Thyroid gland (tissue), 4 donors: ENCODE data around the gene LRFN2. TPM values are rescaled to one million over a fixed set of nuclear protein-coding genes. Genes with fewer than 3 reads are reported as not detected.

Experiments
- DNase-seq, 2 donors: peaks; one replicate each; pipeline ENCODE4 v3.0.0-alpha.2; 2019
- H3K27ac ChIP-seq, 3 donors: fragments of 200-600 bp; sonication (generic); 1 replicate in 2 of 3; 2 replicates in 1 of 3; pipeline ENCODE4 v1.5.1; 2016 to 2019; ENCODE audit warnings: mild to moderate bottlenecking in 1 of 3, moderate library complexity in 1 of 3
- H3K27me3 ChIP-seq: fragments of 200-600 bp; sonication (generic); one replicate; pipeline ENCODE4 v1.5.1; 2019
- H3K36me3 ChIP-seq, 2 donors: fragments of 200-600 bp; sonication (generic); one replicate each; pipeline ENCODE4 v1.5.1; 2016 to 2019
- H3K4me1 ChIP-seq, 2 donors: fragments of 200-600 bp; sonication (generic); one replicate each; pipeline ENCODE4 v1.5.1; 2017 to 2019
- H3K4me3 ChIP-seq, 3 donors: fragments of 200-600 bp; sonication (generic); replicated peaks in 1 of 3; 1 replicate in 2 of 3; 2 replicates in 1 of 3; pipeline ENCODE4 v1.5.1; 2016; ENCODE audit warnings: mild to moderate bottlenecking in 1 of 3
- H3K9me3 ChIP-seq: fragments of 200-600 bp; sonication (generic); one replicate; pipeline ENCODE4 v1.5.1; 2017
- POLR2A ChIP-seq, 2 donors: fragments of 450-650 bp; IDR thresholded peaks; one replicate each; pipeline ENCODE4 v1.6.1; 2017; ENCODE audit warnings: antibody characterized with exemption in 2 of 2, mild to moderate bottlenecking in 2 of 2, moderate library complexity in 1 of 2
- WGBS, 2 donors: methylation state at CpG; one replicate each; pipeline ENCODE4 v1.1.5; 2017; 5-methylcytosine and 5-hydroxymethylcytosine counted together
- intact Hi-C: fragments of 100-400 bp; cut with DNase I; formaldehyde crosslinking; loops from one replicate; pipeline ENCODE4 v1.15.1; 2023
- total RNA-seq, 4 donors: library from RNA; depleted of rRNA; stranded (reverse); fragments of >200 nt; gene quantifications; one replicate each; pipeline ENCODE4 v1.2.3, GENCODE V29; 2016
- TF ChIP-seq, protein P1 (sequence below), 6 experiments: fragments of 200-600 bp in 3 of 6; fragments of 450-650 bp in 3 of 6; sonication (generic) in 3 of 6; IDR thresholded peaks; one replicate each; pipeline ENCODE4 v1.5.1; 2016 to 2019; ENCODE audit warnings: antibody characterized with exemption in 6 of 6, mild to moderate bottlenecking in 2 of 6, inconsistent platforms in 1 of 6, moderate library complexity in 1 of 6

Gene LRFN2
- total RNA-seq, 4 donors from 2014 or later: 0.13 TPM; not detected in 3

DNA sequence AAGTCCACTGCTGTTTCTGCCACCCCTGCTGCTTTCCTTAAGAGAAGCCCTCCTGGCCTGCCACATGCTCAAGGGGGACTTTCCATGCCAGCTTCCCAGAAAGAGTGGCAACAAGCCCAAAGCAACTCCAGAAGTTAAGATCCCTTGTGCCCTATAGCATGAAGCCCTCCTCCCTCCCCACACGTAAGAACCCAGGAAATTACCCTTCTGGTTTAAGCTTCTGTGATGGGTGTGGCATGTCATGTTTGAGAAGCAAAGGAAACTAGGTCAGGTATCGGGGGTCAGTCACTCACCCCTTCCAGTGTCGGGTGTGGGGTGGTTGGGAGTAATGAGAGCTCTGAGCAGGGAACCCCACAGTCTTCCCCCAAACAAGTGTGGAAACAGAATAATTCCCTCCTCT, 196.1 kb downstream of the LRFN2 start:
- DNase-seq: no peak
- WGBS, 2 donors: 69 to 71% methylated on average over 3 of the region's 3 CpGs
- no peaks in the 10 kb centered on the region for H3K36me3 ChIP-seq
- intact Hi-C loops: no loop called here
- no peaks in the 10 kb centered on the region for H3K27me3 ChIP-seq
- H3K9me3 ChIP-seq: no peaks in the 10 kb centered on the region
- no peaks in the 10 kb centered on the region for H3K4me1 ChIP-seq
- no peak overlapping the region for H3K4me3 ChIP-seq
- TF ChIP-seq, protein P1, sequence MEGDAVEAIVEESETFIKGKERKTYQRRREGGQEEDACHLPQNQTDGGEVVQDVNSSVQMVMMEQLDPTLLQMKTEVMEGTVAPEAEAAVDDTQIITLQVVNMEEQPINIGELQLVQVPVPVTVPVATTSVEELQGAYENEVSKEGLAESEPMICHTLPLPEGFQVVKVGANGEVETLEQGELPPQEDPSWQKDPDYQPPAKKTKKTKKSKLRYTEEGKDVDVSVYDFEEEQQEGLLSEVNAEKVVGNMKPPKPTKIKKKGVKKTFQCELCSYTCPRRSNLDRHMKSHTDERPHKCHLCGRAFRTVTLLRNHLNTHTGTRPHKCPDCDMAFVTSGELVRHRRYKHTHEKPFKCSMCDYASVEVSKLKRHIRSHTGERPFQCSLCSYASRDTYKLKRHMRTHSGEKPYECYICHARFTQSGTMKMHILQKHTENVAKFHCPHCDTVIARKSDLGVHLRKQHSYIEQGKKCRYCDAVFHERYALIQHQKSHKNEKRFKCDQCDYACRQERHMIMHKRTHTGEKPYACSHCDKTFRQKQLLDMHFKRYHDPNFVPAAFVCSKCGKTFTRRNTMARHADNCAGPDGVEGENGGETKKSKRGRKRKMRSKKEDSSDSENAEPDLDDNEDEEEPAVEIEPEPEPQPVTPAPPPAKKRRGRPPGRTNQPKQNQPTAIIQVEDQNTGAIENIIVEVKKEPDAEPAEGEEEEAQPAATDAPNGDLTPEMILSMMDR (IDR thresholded peaks at IDR 0.05): no peak
- TF ChIP-seq POLR2A (IDR thresholded peaks at IDR 0.05): no peak
- no peak overlapping the region for H3K27ac ChIP-seq

DNA sequence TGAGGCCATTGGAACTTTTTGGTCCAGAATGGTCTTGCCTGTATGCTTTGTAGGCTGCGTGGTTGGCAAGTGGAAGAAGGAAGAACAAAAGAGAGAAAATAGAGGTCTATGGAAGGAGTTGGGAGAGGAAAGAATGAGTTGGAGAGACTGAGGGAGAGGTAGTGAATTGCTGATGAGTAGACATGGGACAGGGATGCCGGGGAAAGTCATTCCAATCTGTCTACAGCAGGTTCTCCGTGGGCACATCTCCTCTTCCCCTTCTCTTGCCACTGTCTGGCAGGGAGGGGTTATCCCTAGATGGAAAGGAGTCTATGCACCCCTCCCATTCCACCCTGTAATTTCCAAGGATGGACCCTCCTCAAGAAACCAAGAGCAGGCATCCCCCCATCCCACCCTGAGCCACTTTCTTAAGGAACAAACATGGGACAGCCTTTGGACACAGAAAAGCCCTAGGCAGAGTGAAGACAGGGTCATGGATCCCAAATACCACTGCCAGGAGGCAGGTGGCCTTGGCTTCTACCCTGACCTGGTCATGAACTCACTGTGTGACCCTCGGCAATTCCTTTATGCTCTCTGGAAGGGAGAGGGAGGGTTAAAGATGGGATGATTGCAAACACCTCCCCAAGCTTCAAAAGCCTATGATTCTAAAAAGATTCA, 196.9 kb downstream of the LRFN2 start:
- 87 to 92% methylated on average over 4 of the region's 4 CpGs for WGBS, 2 donors
- Histone ChIP-seq H3K9me3 (no peaks in the 10 kb centered on the region), H3K27ac (no peak overlapping the region), H3K4me1 (no peaks in the 10 kb centered on the region), H3K36me3 (no peaks in the 10 kb centered on the region), H3K27me3 (no peaks in the 10 kb centered on the region), H3K4me3 (no peak overlapping the region)
- intact Hi-C loops: no loop called here
- no peak for DNase-seq
- TF ChIP-seq POLR2A (IDR thresholded peaks at IDR 0.05): no peak
- TF ChIP-seq, protein P1 (IDR thresholded peaks at IDR 0.05): no peak

DNA sequence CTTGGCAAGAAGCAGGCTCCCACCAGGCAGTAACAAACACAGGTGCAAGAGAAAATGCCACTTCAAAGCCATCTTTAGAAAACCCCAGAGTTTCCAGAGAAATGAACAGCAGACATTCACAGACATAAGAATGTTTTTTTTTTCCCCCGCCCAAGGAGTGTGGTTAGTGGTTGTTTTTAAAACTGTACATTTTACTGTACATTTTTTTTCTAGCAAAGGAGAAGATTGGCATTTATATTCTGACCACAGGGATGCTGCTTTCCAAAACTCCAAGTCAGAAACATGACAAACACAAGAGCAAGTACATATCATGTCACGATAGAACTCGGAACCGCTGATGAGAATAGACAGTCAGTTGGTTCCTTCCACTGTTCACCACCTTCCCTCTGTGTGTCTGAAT, 197.9 kb downstream of the LRFN2 start:
- no peaks in the 10 kb centered on the region for H3K36me3 ChIP-seq
- H3K4me1 ChIP-seq: no peaks in the 10 kb centered on the region
- TF ChIP-seq, protein P1 (IDR thresholded peaks at IDR 0.05): no peak
- no peak for TF ChIP-seq POLR2A (IDR thresholded peaks at IDR 0.05)
- no peak overlapping the region for H3K27ac ChIP-seq
- intact Hi-C loops: no loop called here
- H3K9me3 ChIP-seq: no peaks in the 10 kb centered on the region
- 87 to 93% methylated on average over 4 of the region's 4 CpGs for WGBS, 2 donors
- no peaks in the 10 kb centered on the region for H3K27me3 ChIP-seq
- no peak for DNase-seq
- no peak overlapping the region for H3K4me3 ChIP-seq

DNA sequence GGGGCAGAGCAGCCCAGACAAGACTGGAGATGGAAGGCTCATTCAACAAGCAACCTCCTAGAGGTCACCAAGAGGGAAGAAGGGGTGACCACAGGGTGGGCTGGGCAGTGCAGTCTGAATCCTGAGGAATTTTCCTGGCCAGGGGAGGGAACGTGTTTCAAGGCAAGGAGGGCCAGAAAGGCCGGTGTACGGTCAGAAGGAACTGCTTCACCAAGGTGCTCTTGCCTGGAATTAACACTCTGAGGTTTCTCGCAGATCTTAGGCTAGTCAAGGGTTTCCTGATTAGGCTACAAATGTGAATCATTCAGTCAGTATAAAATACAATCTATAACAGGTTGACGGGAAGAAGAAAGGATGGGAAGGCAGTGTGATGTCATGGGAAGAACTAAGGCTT, 199.3 kb downstream of the LRFN2 start:
- 87 to 91% methylated on average over 5 of the region's 5 CpGs for WGBS, 2 donors
- no peak for DNase-seq

More for the DNA sequence above, 199.3 kb downstream of the LRFN2 start:
- Histone ChIP-seq H3K27ac (no peak overlapping the region), H3K4me3 (no peak overlapping the region), H3K36me3 (no peaks in the 10 kb centered on the region), H3K27me3 (no peaks in the 10 kb centered on the region), H3K4me1 (peaks cover 8 to 9% of the 10 kb centered on the region in 2 donors), H3K9me3 (no peaks in the 10 kb centered on the region)
- intact Hi-C loops: no loop called here
- TF ChIP-seq, protein P1 (IDR thresholded peaks at IDR 0.05): no peak
- no peak for TF ChIP-seq POLR2A (IDR thresholded peaks at IDR 0.05)
